GM19397 (cell line): ENCODE data around the gene WNK1.
"Not testable (repeated sequence)": the region's sequence is repeated elsewhere in the genome, so short reads cannot be mapped to it uniquely, and the experiment has no call there.

Experiments used
- ATAC-seq: cut with Tn5 transposase; IDR thresholded peaks from one replicate; pipeline ENCODE4 v1.9.1; 2021; ENCODE audit warnings: mild to moderate bottlenecking, moderate library complexity; ENCODE audit not compliant: unreplicated experiment

Gene WNK1

GRCh38 chr12:905261-906031 lies 153.1 kb downstream of the WNK1 start:
- ATAC-seq = no peak

GRCh38 chr12:906062-906585 lies 153.7 kb downstream of the WNK1 start:
- no peak for ATAC-seq

DNA sequence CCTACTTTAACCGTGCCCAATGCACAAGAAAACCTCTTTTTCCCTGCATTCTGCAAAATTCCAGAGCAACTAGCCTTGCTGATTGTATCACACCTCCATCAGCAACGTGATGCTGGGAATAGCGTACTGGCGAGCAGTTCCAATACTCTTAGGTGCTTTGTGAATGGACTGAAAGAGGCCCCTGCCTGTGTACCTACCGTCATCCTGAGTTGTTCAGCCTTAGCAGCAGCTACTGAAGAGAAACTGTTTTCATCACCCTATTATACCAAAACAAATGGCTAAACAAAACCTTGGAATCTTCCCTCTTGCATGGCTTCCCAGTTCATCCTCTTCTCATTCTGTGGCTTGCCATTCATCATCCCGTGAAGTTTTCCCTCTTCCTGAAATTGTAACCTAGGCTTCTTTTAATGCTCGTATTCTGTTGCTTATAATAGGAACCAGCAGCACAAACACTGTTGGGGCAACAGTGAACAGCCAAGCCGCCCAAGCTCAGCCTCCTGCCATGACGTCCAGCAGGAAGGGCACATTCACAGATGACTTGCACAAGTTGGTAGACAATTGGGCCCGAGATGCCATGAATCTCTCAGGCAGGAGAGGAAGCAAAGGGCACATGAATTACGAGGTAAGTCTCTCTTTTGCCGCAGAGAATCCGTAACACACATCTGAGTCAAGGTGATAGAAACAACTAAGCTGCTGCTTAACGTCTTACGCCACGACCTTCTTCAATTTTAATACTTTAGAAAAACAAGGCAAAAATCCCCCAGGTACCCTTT lies 155.2 kb downstream of the WNK1 start:
- ATAC-seq = no peak

- ATAC-seq = no peak
Measured at GRCh38 chr12:909861-910260, 157.5 kb downstream of the WNK1 start.

DNA sequence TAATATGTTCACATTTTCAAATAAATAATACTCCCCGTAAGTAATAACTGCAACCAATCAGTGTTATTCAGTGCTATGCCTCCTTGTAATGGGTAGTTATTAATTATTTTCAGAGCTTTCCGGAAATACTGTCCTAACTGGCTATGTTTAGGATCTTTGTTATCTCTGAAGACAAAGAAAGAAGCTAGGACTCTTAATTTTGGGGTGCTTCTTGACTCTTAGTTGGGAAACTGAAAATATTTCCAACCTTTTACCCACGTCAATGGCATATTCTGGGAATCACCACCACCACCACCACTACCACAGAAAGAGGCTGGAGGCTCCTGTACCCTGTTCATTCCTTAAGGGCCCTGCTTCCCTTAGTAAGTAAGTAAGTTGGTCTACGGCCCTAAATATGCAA lies 158.0 kb downstream of the WNK1 start:
- ATAC-seq = no peak

DNA sequence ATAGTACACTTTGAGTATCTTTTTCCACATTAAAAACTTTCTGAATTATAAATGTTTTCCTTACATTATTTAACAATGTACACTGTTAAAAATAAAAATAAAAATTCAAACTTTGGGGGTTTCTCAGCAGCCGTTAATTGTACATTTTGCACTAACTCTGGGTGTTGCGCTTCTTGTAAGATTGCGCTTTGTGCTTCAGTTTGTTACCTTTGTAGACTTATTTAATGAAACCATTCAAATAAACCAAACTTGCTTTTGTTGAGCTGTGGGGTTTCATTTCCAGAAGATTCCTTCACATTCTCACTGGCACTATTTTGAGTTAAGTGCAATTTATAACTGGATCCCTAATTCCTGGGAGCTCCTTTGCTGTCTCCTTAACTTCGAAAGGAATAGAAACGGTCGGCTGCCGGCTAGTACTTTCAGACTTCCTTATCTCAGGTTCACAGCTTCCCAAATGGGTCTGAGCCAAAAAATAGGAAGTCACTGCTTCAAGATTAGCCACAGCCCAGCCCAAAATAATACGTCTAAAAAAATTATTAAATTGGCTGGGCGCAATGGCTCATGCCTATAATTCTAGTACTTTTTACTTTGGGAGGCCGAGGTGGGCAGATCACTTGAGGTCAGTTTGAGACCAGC lies 158.9 kb downstream of the WNK1 start:
- no peak for ATAC-seq

GRCh38 chr12:912466-913235 lies 160.3 kb downstream of the WNK1 start:
- no peak for ATAC-seq

DNA sequence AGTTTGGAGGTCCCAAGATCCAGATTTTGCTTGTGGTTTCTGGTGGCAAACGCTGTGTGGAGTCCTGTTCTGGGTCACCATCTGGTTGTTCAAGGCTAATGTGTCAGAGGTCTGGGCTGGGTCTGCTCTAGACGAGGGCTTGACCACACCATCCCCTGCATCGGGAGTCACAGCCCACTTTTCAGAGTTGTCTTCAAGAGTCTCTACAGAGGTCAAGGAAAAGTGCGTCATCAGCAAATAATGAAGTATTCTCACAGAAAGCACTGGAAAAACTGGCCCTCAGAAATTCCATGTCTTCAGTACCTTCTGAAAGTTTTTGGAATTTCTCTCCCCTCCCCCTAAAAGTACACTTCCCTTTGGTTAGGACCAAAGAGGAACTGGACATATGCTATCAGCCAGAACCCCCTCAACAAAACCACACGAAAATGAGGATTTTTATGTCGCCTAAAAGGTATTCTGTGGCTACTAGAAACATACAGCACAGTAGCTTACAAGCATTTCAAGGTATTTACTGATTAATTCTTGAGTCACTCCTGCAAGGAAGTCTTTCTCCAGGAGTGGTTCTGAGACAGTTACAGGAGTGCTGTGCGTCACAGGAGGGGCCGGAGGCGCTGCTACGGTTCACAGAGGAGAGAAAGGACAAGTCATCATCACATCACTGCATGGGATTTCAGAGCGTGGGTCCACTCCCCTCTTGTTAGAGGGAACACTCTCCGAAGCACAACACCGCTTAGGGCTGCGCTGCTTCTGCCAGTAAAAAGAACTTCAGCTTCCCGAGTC lies 161.7 kb downstream of the WNK1 start:
- no peak for ATAC-seq

GRCh38 chr12:915090-915489 lies 162.7 kb downstream of the WNK1 start:
- no peak for ATAC-seq

DNA sequence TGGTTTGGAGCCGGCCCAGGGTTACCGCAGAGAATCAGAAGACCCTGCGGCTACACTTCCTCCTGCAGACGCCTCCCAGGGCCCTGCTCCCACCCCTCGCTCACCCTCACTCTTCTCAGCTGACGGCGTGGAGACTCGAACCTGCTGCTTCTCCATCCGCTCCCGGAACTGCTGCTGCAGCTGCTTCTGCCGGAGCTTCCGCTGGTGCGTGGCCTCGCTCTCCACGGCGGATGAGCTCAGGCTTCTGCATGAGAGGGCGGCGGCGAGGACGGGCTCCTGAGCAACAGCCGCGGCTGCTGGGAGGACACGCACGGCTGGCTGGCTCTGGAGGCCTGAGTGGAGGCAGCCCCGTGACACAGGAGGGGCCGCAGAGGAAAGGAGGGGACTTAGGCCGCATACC lies 163.9 kb downstream of the WNK1 start:
- ATAC-seq = no peak

DNA sequence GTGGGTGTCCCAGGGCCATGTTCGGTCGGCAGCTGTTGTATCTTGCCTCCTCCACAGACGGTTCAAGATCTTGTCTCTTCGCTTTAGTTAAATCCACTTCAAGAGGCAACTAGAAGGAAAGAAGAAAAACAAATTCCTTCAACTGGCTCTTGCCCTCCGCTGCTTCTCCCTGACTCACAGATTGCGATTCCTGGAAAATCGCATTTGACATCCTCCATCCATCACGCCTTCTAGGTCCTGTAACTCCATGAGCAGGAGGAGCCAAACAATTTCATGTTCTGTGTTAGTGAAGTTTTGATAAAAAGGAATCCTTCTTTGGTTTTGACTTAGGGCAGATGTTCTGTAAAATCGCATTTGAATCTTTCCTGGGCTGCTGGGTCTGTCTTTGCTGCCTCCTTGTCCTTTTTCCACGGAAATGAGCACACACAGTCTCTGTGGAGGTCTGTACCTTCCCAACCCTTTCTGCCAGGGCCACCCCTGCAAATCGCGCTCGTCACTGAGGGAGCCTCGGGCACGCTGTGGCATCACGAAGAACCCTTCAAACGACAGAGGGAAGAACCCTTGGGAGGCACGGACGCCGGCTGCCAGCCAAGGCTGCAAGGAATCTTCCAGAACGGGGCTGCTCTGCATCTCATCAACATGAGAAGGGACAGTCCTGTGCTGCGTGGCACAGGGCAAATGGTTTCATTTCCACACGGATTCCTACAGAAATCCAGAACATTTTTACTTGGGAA lies 164.5 kb downstream of the WNK1 start:
- ATAC-seq = no peak

DNA sequence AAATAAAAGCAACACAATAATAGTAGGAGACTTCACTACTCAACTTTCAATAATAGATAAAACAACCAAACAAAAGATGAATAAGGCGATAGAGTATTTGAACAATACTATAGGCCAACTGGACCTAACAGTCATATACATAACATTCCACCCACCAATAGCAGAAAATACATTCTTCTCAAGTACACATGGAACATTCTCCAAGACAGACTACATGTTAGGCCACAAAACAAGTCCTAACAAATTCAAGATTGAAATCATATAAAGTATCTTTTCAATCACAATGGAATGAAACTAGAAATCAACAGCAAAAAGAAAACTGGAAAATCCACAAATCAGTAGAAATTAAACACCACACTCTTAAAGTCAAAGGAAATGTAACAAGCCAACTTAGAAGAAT lies 168.3 kb downstream of the WNK1 start:
- no peak for ATAC-seq

DNA sequence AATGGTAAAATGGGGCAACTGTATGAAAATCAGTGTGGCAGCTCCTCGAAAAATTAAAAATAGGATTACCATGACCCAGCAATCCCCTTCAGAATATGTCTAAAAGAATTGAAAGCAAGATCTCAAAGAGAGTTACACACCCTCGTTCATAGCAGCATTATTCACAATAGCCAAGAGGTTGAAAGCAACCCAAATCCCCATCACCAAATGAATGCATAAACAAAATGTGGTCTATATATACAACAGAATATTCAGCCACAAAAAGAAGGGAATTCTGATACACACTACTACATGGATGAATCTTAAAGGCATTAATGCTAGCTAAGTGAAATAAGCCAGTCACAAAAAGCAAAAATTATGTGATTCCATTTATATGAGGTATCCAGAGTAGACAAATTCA lies 169.9 kb downstream of the WNK1 start:
- ATAC-seq = no peak

DNA sequence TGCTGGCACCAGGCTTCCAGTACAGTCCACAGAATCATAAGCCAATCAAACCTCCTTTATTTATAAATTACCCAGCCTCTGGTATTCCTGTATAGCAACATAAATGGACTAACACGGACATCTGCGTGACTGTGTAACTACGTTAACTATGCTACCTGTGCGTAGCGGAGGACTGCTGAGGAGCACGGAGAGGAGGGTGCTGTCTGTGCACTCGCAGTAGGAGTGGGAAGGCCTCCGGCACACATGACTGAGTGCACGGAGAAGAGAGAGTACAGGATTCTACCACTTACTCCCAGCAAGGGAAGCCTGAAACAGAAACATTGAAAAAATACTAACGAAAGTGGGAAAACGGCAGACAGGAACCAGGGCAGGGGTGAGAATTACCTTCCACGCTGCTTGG lies 174.3 kb downstream of the WNK1 start:
- no peak for ATAC-seq

GRCh38 chr12:931060-931459 lies 178.7 kb downstream of the WNK1 start:
- no peak for ATAC-seq

DNA sequence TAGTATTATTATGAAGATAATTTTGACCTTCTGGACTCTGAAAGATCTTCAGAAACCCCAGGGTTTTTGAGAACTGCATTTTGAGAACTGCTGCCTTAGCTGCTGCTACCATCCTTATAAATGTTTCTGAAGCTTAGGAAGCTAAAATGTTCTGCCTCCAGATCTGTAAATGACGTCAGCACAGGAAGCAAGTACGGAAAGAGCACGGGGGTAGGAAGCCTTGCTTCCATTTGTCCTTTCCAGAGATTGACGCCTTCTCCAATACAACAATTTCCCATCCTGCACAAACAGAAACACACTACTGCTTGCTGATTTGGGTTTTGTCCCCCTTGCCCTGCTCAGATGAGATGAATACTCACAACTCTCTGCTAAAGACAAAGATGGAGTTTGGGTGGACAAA lies 179.2 kb downstream of the WNK1 start:
- no peak for ATAC-seq

DNA sequence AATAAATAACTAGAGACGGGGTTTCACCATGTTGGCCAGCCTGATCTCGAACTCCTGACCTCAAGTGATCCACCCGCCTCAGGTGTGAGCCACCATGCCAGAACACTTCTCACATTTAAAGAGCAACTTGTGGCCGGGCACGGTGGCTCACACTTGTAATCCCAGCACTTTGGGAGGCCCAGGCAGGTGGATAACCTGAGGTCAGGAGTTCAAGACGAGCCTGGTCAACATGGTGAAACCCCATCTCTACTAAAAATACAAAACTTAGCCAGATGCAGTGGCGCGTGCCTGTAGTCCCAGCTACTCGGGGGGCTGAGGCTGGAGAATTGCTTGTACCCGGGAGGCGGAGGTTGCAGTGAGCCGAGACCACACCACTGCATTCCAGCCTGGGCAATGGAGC lies 183.5 kb downstream of the WNK1 start:
- not testable (repeated sequence) for ATAC-seq

DNA sequence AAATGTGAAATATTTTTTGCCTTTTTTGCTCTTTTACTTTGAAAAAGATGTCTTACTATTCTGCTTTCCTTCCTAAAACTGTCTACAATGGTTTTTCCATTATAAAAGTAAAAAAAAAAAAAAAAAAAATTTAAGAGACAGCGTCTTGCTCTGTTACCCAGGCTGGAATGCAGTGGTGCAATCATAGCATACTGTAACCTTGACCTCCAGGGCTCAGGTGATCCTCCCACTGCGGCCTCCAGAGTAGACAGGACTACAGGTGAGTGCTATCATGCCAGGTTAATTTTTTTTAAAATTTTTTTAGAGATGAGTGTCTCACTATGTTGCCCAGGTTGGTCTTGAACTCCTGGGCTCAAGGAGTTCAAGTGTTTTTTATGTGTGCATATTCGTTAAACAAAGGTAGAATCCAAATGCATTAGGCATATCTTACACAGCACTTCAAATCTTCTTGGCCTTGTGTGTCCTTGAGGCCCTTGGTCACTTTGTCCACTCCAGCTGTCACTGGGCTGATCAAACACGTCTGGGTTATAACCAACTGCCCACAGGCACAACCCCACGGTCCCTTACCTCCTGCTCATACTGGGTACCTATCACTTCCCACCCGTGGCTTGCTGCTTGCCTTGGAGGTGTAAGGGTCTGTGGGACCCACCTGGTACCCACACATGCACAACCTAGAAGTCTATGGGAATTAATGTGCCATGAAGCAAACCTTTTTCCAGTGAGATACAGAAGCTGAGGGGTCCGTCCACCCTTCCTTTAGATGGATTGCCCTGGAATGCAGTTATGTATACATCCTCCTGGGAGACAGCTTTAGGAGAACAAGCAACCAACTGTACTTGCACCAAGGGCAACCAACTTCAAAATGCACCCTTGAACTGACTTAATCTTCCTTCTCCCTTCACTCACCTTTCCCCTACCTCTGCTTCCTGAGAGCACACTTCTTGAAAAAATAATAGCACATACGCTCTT lies 184.3 kb downstream of the WNK1 start:
- no peak for ATAC-seq
